Activated CD8-positive, alpha-beta memory T cell treated with anti-CD3 and anti-CD28 coated beads for 48 hours (primary cell): Measurements from ENCODE around the gene PPP1R26.
"Not testable (repeated sequence)": the region's sequence is repeated elsewhere in the genome, so short reads cannot be mapped to it uniquely, and the experiment has no call there.

ENCODE experiments used
- DNase-seq, 3 experiments: peaks; one replicate each; pipeline ENCODE4 v3.0.0-alpha.2; 2020; ENCODE audit warnings: low read depth in 2 of 3, low spot score in 2 of 3

The PPP1R26 gene

DNA sequence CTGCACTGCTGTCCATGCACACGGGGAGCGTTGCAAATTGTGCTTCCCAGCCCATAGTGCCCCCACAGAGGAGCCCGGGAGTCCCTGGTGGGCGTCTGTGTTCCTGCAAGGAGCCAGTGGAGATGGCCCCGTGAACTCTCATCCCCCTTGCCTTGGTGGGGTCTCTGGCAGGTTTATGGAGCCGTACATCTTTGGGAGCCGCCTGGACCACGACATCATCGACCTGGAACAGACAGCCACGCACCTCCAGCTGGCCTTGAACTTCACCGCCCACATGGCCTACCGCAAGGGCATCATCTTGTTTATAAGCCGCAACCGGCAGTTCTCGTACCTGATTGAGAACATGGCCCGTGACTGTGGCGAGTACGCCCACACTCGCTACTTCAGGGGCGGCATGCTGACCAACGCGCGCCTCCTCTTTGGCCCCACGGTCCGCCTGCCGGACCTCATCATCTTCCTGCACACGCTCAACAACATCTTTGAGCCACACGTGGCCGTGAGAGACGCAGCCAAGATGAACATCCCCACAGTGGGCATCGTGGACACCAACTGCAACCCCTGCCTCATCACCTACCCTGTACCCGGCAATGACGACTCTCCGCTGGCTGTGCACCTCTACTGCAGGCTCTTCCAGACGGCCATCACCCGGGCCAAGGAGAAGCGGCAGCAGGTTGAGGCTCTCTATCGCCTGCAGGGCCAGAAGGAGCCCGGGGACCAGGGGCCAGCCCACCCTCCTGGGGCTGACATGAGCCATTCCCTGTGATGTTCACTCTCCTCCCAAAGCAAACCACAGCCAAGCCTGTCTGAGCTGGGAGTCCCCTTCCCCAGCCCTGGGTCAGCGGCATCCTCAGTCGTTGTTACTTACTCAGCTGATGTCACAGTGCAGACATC lies 24.0 kb downstream of the PPP1R26 start:
- DNase-seq = no peak

- no peak for DNase-seq
These were observed 25.0 kb downstream of the PPP1R26 start for GRCh38 chr9:135504262-135505243.

GRCh38 chr9:135505406-135506187 lies 26.0 kb downstream of the PPP1R26 start:
- no peak for DNase-seq

DNA sequence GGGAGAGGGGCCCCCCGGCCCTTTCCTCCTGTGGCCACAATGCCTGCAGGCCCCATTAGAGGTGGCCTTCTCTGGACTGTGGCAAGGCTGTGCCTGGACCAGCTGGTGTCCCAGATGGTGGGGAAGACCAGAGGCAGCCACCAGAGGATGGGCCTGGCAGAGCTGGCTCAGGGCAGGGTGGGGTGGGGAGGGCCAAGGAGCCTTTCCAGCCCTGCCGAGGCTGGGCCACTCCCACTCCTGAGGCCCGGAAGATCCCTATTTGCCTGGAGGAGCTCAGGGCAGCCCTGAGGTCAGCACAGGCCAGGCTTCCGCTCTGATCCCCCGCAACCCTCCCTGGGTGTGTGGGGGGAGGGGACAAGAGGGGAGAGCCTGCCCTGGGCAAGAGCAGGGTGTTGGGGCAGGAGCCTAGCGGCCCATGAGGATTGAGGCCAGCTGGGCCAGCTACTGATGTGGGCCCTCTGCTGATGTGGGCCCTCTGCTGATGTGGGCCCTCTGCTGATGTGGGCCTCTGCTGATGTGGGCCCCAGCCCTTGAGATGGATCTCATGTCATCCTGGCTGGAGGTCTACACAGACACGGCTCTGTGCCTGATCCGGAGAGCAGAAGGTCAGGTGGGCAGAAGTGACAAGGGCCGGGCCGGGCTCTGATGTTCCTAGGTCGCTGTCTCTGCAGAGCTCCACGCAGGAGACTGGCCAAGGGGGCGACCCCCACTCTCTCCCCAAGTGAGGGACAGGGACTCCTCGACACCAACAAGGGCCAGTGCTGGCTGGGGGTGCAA lies 26.9 kb downstream of the PPP1R26 start:
- DNase-seq = no peak

GRCh38 chr9:135507104-135508035 lies 27.8 kb downstream of the PPP1R26 start:
- no peak for DNase-seq

- no peak for DNase-seq
These were observed 28.7 kb downstream of the PPP1R26 start for GRCh38 chr9:135508211-135508820.

GRCh38 chr9:135509458-135509857 lies 29.9 kb downstream of the PPP1R26 start:
- DNase-seq = no peak

DNA sequence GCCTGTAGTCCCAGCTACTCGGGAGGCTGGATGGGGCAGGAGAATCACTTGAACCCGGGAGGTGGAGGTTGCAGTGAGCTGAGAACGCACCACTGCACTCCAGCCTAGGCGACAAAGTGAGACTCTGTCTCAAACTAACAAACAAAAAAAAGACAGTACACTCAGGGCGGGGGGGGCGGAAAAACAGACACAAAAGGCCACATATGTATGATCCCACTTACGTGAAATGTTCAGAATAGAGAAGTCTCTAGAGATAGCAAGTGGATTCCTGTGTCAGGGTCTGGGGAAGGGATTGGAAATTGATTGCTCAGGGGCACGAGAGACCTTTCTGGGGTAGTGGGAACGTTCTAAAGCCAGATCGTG lies 32.6 kb downstream of the PPP1R26 start:
- DNase-seq = no peak

DNA sequence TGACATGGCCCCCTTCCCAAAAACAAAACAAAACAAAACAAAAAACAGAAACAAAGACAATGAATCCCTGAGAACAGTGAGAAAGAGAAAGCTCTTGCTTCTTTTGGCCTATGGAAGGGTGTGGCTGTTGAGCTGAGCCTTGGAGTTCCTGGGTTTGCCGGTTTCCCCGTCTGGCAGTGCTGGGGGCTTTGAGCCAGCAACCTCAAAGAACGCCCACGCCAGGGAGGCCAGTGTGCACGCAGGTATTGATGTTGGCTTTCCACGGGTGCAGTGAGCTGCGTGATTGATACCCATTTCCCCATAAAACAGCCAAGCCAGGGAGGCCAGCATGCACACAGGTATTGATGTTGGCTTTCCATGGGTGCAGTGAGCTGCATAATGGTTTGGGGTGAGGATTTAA lies 33.3 kb downstream of the PPP1R26 start:
- no peak for DNase-seq

GRCh38 chr9:135513351-135513846 lies 33.8 kb downstream of the PPP1R26 start:
- DNase-seq = no peak

- not testable (repeated sequence) for DNase-seq
These were observed 34.3 kb downstream of the PPP1R26 start for GRCh38 chr9:135513906-135514305.

GRCh38 chr9:135514342-135515082 lies 34.9 kb downstream of the PPP1R26 start:
- DNase-seq = no peak

DNA sequence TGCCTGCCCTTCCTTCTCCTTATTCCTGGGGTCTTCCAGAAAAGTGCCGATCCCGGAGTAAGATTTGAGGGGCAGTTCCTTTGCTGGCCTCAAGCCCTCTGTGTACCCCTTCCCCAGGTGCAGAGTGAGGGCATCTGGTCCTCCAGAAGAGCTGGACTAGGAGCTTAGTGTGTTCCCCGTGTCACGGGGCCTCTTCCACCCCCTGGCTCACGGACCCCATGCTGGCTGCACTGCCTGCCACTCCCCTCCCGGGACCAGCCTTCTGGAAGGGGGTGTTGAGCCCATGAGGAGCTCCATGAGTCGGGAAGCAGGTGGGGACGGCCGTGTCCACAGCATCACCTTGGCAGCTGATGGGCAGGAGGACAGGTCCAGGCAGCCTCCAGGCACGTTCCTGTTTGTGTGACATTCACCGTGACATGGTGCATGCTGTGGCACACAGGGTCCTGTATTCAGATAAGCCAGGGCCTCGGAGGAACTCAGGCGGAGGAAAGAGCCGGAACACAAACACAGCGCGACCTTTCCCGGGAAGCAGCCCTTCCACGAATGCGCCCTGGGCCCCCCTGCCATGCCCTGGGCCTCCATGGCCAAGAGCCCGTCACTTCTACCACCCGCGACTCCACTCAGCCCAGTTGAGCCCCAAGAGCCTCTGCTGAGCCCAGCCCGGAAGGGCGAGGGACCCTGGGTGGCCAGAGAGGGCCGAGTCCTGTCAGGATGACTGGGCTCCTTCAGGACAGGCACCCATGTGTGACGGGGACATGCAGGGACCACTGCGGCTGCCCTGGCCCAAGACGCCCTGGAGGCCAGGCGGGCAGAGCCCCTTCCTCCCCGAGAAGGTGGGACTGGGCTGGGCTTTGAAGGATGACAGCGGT lies 35.7 kb downstream of the PPP1R26 start:
- no peak for DNase-seq

DNA sequence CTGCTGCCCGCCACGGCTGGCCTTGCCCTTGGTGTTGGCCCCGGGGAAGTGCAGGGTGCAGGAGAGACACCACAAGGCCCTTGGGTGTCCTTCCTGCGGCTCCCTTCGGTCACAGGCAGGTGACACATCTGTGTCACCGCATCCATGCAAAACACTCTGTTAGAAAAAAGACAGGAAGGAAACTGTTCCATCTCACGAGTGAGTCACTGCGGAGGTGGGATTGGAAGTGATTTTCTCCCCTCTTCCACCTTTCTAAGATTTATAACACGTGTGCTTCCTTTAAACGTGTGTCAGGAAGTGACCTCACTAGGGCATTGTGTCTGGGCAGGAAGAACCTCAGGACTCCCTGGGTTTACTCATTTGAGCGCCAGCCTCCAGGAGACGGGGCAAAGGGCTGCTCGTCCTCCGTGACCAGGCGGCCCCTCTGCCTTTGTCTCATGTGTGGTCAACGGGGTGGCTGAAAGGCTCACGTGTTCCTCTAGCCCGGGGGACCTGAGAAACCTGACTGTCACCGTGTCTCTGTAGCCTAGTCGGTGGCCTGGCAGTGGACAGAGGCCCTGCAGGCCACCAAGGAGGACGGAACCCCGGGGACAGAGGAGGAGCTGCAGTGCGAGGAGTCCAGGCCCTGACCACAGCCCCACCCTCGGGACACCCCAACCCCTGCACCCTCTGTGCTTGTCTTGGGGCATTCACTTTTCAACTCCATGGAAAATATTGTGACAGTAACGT lies 36.7 kb downstream of the PPP1R26 start:
- no peak for DNase-seq

DNA sequence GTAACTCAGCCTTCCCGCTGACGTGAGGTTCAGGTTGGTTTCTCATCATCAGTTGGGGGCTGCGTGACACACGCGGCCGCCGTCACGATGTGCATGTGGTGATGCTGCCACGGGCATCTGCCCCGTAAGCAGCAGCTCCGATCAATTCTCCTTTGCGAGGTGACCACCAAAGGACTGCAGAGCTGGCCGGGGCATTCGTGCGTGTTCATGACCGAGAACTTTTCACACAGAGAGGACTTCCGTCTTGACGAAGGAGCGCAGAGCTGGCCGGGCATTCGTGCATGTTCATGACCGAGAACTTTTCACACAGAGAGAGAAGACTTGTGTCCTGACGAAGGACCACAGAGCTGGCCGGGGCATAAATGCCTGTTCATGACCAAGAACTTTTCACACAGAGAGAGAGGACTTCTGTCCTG lies 37.8 kb downstream of the PPP1R26 start:
- DNase-seq = no peak
